Stimulated activated CD4-positive, alpha-beta T cell treated with anti-CD3 and anti-CD28 coated beads, Interleukin-12 subunit alpha, Interleukin-12 subunit beta, amount 100 ng/mL, for 4 hours (primary cell): Measurements from ENCODE around the gene ANKRD29.
"Not testable (repeated sequence)": the region's sequence is repeated elsewhere in the genome, so short reads cannot be mapped to it uniquely, and the experiment has no call there.

Source experiments
- DNase-seq: peaks from one replicate; pipeline ENCODE4 v3.0.0-alpha.2; 2020

ANKRD29 gene

GRCh38 chr18:23614413-23614812 is 48.3 kb downstream of the ANKRD29 start:
- DNase-seq: no peak

GRCh38 chr18:23613091-23613475 is 49.6 kb downstream of the ANKRD29 start:
- DNase-seq: not testable (repeated sequence)

- no peak for DNase-seq
Measured at GRCh38 chr18:23612434-23613090, 50.1 kb downstream of the ANKRD29 start.

- no peak for DNase-seq
Measured at GRCh38 chr18:23609390-23610023, 53.2 kb downstream of the ANKRD29 start.

- DNase-seq: no peak
Measured at GRCh38 chr18:23608211-23608610, 54.5 kb downstream of the ANKRD29 start.

GRCh38 chr18:23605941-23606340 is 56.8 kb downstream of the ANKRD29 start:
- no peak for DNase-seq

- DNase-seq: no peak
Measured at GRCh38 chr18:23599809-23600208, 62.9 kb downstream of the ANKRD29 start.

GRCh38 chr18:23596183-23596582 is 66.5 kb downstream of the ANKRD29 start:
- no peak for DNase-seq

- no peak for DNase-seq
Measured at GRCh38 chr18:23595591-23595990, 67.1 kb downstream of the ANKRD29 start.

GRCh38 chr18:23593720-23594119 is 69.0 kb downstream of the ANKRD29 start:
- no peak for DNase-seq

GRCh38 chr18:23592911-23593310 is 69.8 kb downstream of the ANKRD29 start:
- no peak for DNase-seq

GRCh38 chr18:23591011-23591410 is 71.7 kb downstream of the ANKRD29 start:
- no peak for DNase-seq

- no peak for DNase-seq
Measured at GRCh38 chr18:23588836-23589560, 73.7 kb downstream of the ANKRD29 start.

GRCh38 chr18:23587220-23587642 is 75.5 kb downstream of the ANKRD29 start:
- no peak for DNase-seq

GRCh38 chr18:23586249-23587196 is 76.2 kb downstream of the ANKRD29 start, which contains the start of gene NPC1:
Gene NPC1 (minus strand): TSS chr18:23586506. CDS start chr18:23586343, 163 bp downstream.
- DNase-seq: peak; percentile 91

GRCh38 chr18:23585897-23586248 is 76.8 kb downstream of the ANKRD29 start:
- no peak for DNase-seq

GRCh38 chr18:23585007-23585871 is 77.5 kb downstream of the ANKRD29 start:
- no peak for DNase-seq

- no peak for DNase-seq
Measured at GRCh38 chr18:23584019-23584983, 78.4 kb downstream of the ANKRD29 start.

- DNase-seq: no peak
Measured at GRCh38 chr18:23583071-23583865, 79.4 kb downstream of the ANKRD29 start.
